ENCODE results near the gene TSN. TPM values are rescaled to one million over a fixed set of nuclear protein-coding genes. Genes with fewer than 3 reads are reported as not detected.
"Not testable (repeated sequence)": the region's sequence is repeated elsewhere in the genome, so short reads cannot be mapped to it uniquely, and the experiment has no call there.

TSN gene
- total RNA-seq, 2 experiments from 2014 or later = 59.2 to 63.5 TPM

GRCh38 chr2:121791290-121791689 is 35.8 kb downstream of the TSN start:
- no peaks in the 10 kb centered on the region for H3K4me1 Mint-ChIP-seq
- POLR2A ChIA-PET = no interaction called here
- H3K27me3 Mint-ChIP-seq = peaks cover 15% of the 10 kb centered on the region
- H3K4me3 Mint-ChIP-seq = no peak overlapping the region
- H3K36me3 Mint-ChIP-seq (ENCODE audit: low read depth) = no peaks in the 10 kb centered on the region
- no peaks in the 10 kb centered on the region for H3K9me3 Mint-ChIP-seq
- CTCF ChIA-PET = no interaction called here
- no peak overlapping the region for H3K27ac Mint-ChIP-seq
- DNase-seq = no peak

- Mint-ChIP-seq H3K4me3 (no peak overlapping the region), H3K4me1 (no peaks in the 10 kb centered on the region), H3K9me3 (no peaks in the 10 kb centered on the region), H3K27ac (no peak overlapping the region), H3K36me3 (ENCODE audit: low read depth) (no peaks in the 10 kb centered on the region), H3K27me3 (peaks cover 15% of the 10 kb centered on the region)
- CTCF ChIA-PET = no interaction called here
- POLR2A ChIA-PET = no interaction called here
- no peak for DNase-seq
Observed at GRCh38 chr2:121791801-121792221, 36.4 kb downstream of the TSN start.

GRCh38 chr2:121793816-121794215 is 38.4 kb downstream of the TSN start:
- POLR2A ChIA-PET = no interaction called here
- Mint-ChIP-seq H3K4me3 (no peak overlapping the region), H3K36me3 (ENCODE audit: low read depth) (no peaks in the 10 kb centered on the region), H3K27ac (no peak overlapping the region), H3K4me1 (no peaks in the 10 kb centered on the region), H3K9me3 (no peaks in the 10 kb centered on the region), H3K27me3 (peaks cover 11% of the 10 kb centered on the region)
- DNase-seq = no peak
- CTCF ChIA-PET = no interaction called here

GRCh38 chr2:121794233-121794632 is 38.8 kb downstream of the TSN start:
- Mint-ChIP-seq H3K36me3 (ENCODE audit: low read depth) (no peaks in the 10 kb centered on the region), H3K4me3 (no peak overlapping the region), H3K4me1 (no peaks in the 10 kb centered on the region), H3K27ac (no peak overlapping the region), H3K9me3 (no peaks in the 10 kb centered on the region), H3K27me3 (peaks cover 11% of the 10 kb centered on the region)
- POLR2A ChIA-PET = no interaction called here
- no peak for DNase-seq
- CTCF ChIA-PET = no interaction called here

GRCh38 chr2:121796239-121796638 is 40.8 kb downstream of the TSN start:
- Mint-ChIP-seq H3K36me3 (ENCODE audit: low read depth) (no peaks in the 10 kb centered on the region), H3K4me1 (no peaks in the 10 kb centered on the region), H3K9me3 (no peaks in the 10 kb centered on the region), H3K4me3 (no peak overlapping the region), H3K27me3 (peaks cover 8% of the 10 kb centered on the region), H3K27ac (no peak overlapping the region)
- ChIA-PET CTCF (no interaction called here), POLR2A (no interaction called here)
- no peak for DNase-seq

GRCh38 chr2:121798617-121799016 is 43.2 kb downstream of the TSN start:
- ChIA-PET POLR2A (no interaction called here), CTCF (no interaction called here)
- Mint-ChIP-seq H3K4me1 (no peaks in the 10 kb centered on the region), H3K27me3 (peaks cover 9% of the 10 kb centered on the region), H3K4me3 (no peak overlapping the region), H3K9me3 (no peaks in the 10 kb centered on the region), H3K36me3 (ENCODE audit: low read depth) (no peaks in the 10 kb centered on the region), H3K27ac (no peak overlapping the region)
- DNase-seq = no peak

- H3K4me1 Mint-ChIP-seq = no peaks in the 10 kb centered on the region
- no peak overlapping the region for H3K4me3 Mint-ChIP-seq
- H3K27ac Mint-ChIP-seq = no peak overlapping the region
- H3K36me3 Mint-ChIP-seq (ENCODE audit: low read depth) = no peaks in the 10 kb centered on the region
- DNase-seq = no peak
- peaks cover 23% of the 10 kb centered on the region for H3K27me3 Mint-ChIP-seq
- no peaks in the 10 kb centered on the region for H3K9me3 Mint-ChIP-seq
- ChIA-PET POLR2A (no interaction called here), CTCF (no interaction called here)
Observed at GRCh38 chr2:121801916-121802315, 46.5 kb downstream of the TSN start.

GRCh38 chr2:121803503-121803902 is 48.1 kb downstream of the TSN start:
- H3K36me3 Mint-ChIP-seq (ENCODE audit: low read depth) = no peaks in the 10 kb centered on the region
- H3K9me3 Mint-ChIP-seq = no peaks in the 10 kb centered on the region
- peaks cover 23% of the 10 kb centered on the region for H3K27me3 Mint-ChIP-seq
- DNase-seq = no peak
- H3K4me1 Mint-ChIP-seq = no peaks in the 10 kb centered on the region
- POLR2A ChIA-PET = no interaction called here
- H3K27ac Mint-ChIP-seq = no peak overlapping the region
- H3K4me3 Mint-ChIP-seq = no peak overlapping the region
- CTCF ChIA-PET = interaction anchor here (0.8 kb wide), 1 partner anchor 258 kb away, joined by 3 read pairs; no protein-coding TSS in a partner anchor

GRCh38 chr2:121804340-121804739 is 48.9 kb downstream of the TSN start:
- ChIA-PET CTCF (no interaction called here), POLR2A (no interaction called here)
- Mint-ChIP-seq H3K4me3 (no peak overlapping the region), H3K9me3 (no peaks in the 10 kb centered on the region), H3K4me1 (no peaks in the 10 kb centered on the region), H3K27me3 (peaks cover 23% of the 10 kb centered on the region), H3K36me3 (ENCODE audit: low read depth) (no peaks in the 10 kb centered on the region), H3K27ac (no peak overlapping the region)
- DNase-seq = no peak

GRCh38 chr2:121804997-121805765 is 49.7 kb downstream of the TSN start:
- ChIA-PET CTCF (interaction anchor here (0.6 kb wide), 1 partner anchor 1787 kb away, joined by 3 read pairs; no protein-coding TSS in a partner anchor), POLR2A (no interaction called here)
- no peak overlapping the region for H3K27ac Mint-ChIP-seq
- no peak for DNase-seq
- no peak overlapping the region for H3K4me3 Mint-ChIP-seq
- no peaks in the 10 kb centered on the region for H3K36me3 Mint-ChIP-seq (ENCODE audit: low read depth)
- no peaks in the 10 kb centered on the region for H3K4me1 Mint-ChIP-seq
- H3K27me3 Mint-ChIP-seq = peaks cover 23% of the 10 kb centered on the region
- H3K9me3 Mint-ChIP-seq = no peaks in the 10 kb centered on the region

GRCh38 chr2:121805766-121806143 is 50.3 kb downstream of the TSN start:
- Mint-ChIP-seq H3K4me3 (no peak overlapping the region), H3K27ac (no peak overlapping the region), H3K9me3 (no peaks in the 10 kb centered on the region), H3K4me1 (no peaks in the 10 kb centered on the region), H3K36me3 (ENCODE audit: low read depth) (no peaks in the 10 kb centered on the region), H3K27me3 (peaks cover 21% of the 10 kb centered on the region)
- DNase-seq = no peak
- POLR2A ChIA-PET = no interaction called here
- CTCF ChIA-PET = interaction anchor here (0.6 kb wide), 1 partner anchor 1788 kb away, joined by 3 read pairs; no protein-coding TSS in a partner anchor

GRCh38 chr2:121807771-121808170 is 52.3 kb downstream of the TSN start:
- H3K4me3 Mint-ChIP-seq; H3K9me3 Mint-ChIP-seq; H3K36me3 Mint-ChIP-seq (ENCODE audit: low read depth); DNase-seq; H3K4me1 Mint-ChIP-seq; H3K27ac Mint-ChIP-seq; CTCF ChIA-PET; POLR2A ChIA-PET: not testable (repeated sequence)
- H3K27me3 Mint-ChIP-seq = peaks cover 14% of the 10 kb centered on the region

GRCh38 chr2:121809607-121810006 is 54.2 kb downstream of the TSN start:
- Mint-ChIP-seq H3K27me3 (peaks cover 11% of the 10 kb centered on the region), H3K4me1 (no peaks in the 10 kb centered on the region), H3K4me3 (no peak overlapping the region), H3K9me3 (no peaks in the 10 kb centered on the region), H3K36me3 (ENCODE audit: low read depth) (no peaks in the 10 kb centered on the region), H3K27ac (no peak overlapping the region)
- ChIA-PET POLR2A (no interaction called here), CTCF (interaction anchor here (0.6 kb wide), 1 partner anchor 627 kb away, joined by 3 read pairs; no protein-coding TSS in a partner anchor)
- DNase-seq = no peak

Measured in activated CD4-positive, alpha-beta T cell treated with anti-CD3 and anti-CD28 coated beads, Interleukin-2, amount 10 ng/mL, durations not matched to agents 7 days and 5 days (primary cell).